ENCODE data around the gene ANKRD1.

Gene ANKRD1

GRCh38 chr10:90919683-90920574 is 958 bp downstream of the ANKRD1 start:
- peaks cover 99% of the 10 kb centered on the region for H3K27me3 ChIP-seq (ENCODE audit: control insufficient read depth, insufficient read depth, low read length)
- H3K27ac ChIP-seq (ENCODE audit: low read depth, low read length) = no peak overlapping the region
- H3K9ac ChIP-seq (ENCODE audit: low read length) = peak overlapping the region; percentile 74
- H3K9me3 ChIP-seq (ENCODE audit: control insufficient read depth, insufficient read depth, low read depth, low read length) = no peaks in the 10 kb centered on the region
- H3K4me3 ChIP-seq (ENCODE audit: low read depth, low read length) = peak overlapping the region; percentile 48; the same call in 1 of the 2 replicates
- peaks cover 8% of the 10 kb centered on the region; the same call in 1 of the 2 replicates for H3K36me3 ChIP-seq (ENCODE audit: control insufficient read depth, insufficient read depth, low read length)
- H3K4me1 ChIP-seq (ENCODE audit: control insufficient read depth, insufficient read depth, low read length) = peaks cover 31% of the 10 kb centered on the region

DNA sequence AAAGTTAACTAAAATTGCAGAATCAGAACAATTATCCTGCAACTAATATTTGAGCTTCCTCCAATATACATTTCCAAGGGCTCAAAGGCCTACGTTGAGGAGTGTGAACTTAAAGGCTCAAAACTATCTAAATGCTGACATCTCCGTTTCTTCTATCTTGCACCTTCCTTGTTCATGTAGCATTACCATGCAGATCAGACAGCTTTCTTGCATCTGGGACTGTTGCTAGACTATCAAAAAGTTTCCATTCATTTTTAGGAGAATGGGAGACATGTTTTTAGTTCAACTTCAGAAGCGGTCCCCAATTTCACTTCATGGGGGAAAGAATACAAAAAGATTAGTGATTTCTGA is 2.9 kb downstream of the ANKRD1 start:
- Histone ChIP-seq H3K4me1 (ENCODE audit: control insufficient read depth, insufficient read depth, low read length) (peaks cover 27% of the 10 kb centered on the region), H3K9ac (ENCODE audit: low read length) (no peak overlapping the region), H3K27me3 (ENCODE audit: control insufficient read depth, insufficient read depth, low read length) (peaks cover 99% of the 10 kb centered on the region), H3K4me3 (ENCODE audit: low read depth, low read length) (peak overlapping the region; percentile 0; the same call in 1 of the 2 replicates), H3K9me3 (ENCODE audit: control insufficient read depth, insufficient read depth, low read depth, low read length) (no peaks in the 10 kb centered on the region), H3K27ac (ENCODE audit: low read depth, low read length) (no peak overlapping the region), H3K36me3 (ENCODE audit: control insufficient read depth, insufficient read depth, low read length) (peaks cover 8% of the 10 kb centered on the region; the same call in 1 of the 2 replicates)

- Histone ChIP-seq H3K27me3 (ENCODE audit: control insufficient read depth, insufficient read depth, low read length) (peaks cover 99% of the 10 kb centered on the region), H3K4me1 (ENCODE audit: control insufficient read depth, insufficient read depth, low read length) (peaks cover 30% of the 10 kb centered on the region), H3K4me3 (ENCODE audit: low read depth, low read length) (peak overlapping the region; percentile 0; the same call in 1 of the 2 replicates), H3K36me3 (ENCODE audit: control insufficient read depth, insufficient read depth, low read length) (peaks cover 8% of the 10 kb centered on the region; the same call in 1 of the 2 replicates), H3K9me3 (ENCODE audit: control insufficient read depth, insufficient read depth, low read depth, low read length) (no peaks in the 10 kb centered on the region), H3K27ac (ENCODE audit: low read depth, low read length) (no peak overlapping the region), H3K9ac (ENCODE audit: low read length) (no peak overlapping the region)
These were observed 3.5 kb downstream of the ANKRD1 start for GRCh38 chr10:90917238-90917967.

- peaks cover 8% of the 10 kb centered on the region; the same call in 1 of the 2 replicates for H3K36me3 ChIP-seq (ENCODE audit: control insufficient read depth, insufficient read depth, low read length)
- no peaks in the 10 kb centered on the region for H3K9me3 ChIP-seq (ENCODE audit: control insufficient read depth, insufficient read depth, low read depth, low read length)
- no peak overlapping the region for H3K9ac ChIP-seq (ENCODE audit: low read length)
- H3K27me3 ChIP-seq (ENCODE audit: control insufficient read depth, insufficient read depth, low read length) = peaks cover 93% of the 10 kb centered on the region
- peaks cover 35% of the 10 kb centered on the region for H3K4me1 ChIP-seq (ENCODE audit: control insufficient read depth, insufficient read depth, low read length)
- H3K27ac ChIP-seq (ENCODE audit: low read depth, low read length) = no peak overlapping the region
- H3K4me3 ChIP-seq (ENCODE audit: low read depth, low read length) = no peak overlapping the region
These were observed 4.3 kb downstream of the ANKRD1 start for GRCh38 chr10:90916392-90917237.

GRCh38 chr10:90915766-90916075 is 5.2 kb downstream of the ANKRD1 start:
- Histone ChIP-seq H3K9me3 (ENCODE audit: control insufficient read depth, insufficient read depth, low read depth, low read length) (no peaks in the 10 kb centered on the region), H3K27me3 (ENCODE audit: control insufficient read depth, insufficient read depth, low read length) (peaks cover 84% of the 10 kb centered on the region), H3K27ac (ENCODE audit: low read depth, low read length) (no peak overlapping the region), H3K9ac (ENCODE audit: low read length) (no peak overlapping the region), H3K4me3 (ENCODE audit: low read depth, low read length) (no peak overlapping the region), H3K4me1 (ENCODE audit: control insufficient read depth, insufficient read depth, low read length) (peaks cover 26% of the 10 kb centered on the region), H3K36me3 (ENCODE audit: control insufficient read depth, insufficient read depth, low read length) (peaks cover 8% of the 10 kb centered on the region; the same call in 1 of the 2 replicates)

DNA sequence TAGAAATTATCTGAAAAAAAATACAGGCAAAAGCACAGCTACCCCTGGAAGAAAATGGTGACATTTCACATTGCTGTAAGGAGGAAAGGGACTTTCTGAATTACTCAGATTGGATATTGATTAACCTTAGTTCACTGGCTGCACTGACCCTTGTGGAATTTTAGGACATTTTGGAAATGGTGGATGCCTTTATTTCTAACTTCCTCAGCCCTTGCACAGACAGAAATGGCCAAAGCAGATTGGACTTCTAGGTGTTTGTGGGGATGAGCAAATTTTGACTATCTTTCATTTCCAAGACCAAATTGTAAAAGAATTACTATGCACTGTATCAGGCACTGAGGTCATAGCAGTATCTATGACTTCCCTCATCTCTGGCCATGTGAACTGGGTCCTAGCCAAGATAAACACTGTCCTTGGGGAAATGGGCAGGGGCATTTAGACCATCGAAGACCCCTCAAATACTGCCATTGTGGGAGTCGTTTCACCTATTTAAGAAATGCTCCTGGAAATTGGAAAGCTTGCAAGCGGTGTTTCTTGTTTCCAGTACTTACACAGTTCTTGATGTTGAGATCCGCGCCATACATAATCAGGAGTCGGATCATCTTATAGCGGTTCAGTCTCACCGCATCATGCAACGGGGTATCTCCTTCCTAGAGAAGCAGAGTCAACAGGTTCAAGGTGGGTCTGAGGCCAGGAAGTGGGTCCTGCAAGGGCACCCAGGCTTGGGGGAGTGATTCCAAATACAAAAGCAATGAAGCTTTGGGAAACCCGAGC is 5.7 kb downstream of the ANKRD1 start:
- peaks cover 79% of the 10 kb centered on the region for H3K27me3 ChIP-seq (ENCODE audit: control insufficient read depth, insufficient read depth, low read length)
- peaks cover 8% of the 10 kb centered on the region; the same call in 1 of the 2 replicates for H3K36me3 ChIP-seq (ENCODE audit: control insufficient read depth, insufficient read depth, low read length)
- no peak overlapping the region for H3K27ac ChIP-seq (ENCODE audit: low read depth, low read length)
- H3K4me3 ChIP-seq (ENCODE audit: low read depth, low read length) = no peak overlapping the region
- H3K9me3 ChIP-seq (ENCODE audit: control insufficient read depth, insufficient read depth, low read depth, low read length) = no peaks in the 10 kb centered on the region
- H3K9ac ChIP-seq (ENCODE audit: low read length) = no peak overlapping the region
- H3K4me1 ChIP-seq (ENCODE audit: control insufficient read depth, insufficient read depth, low read length) = peaks cover 21% of the 10 kb centered on the region; the same call in 1 of the 2 replicates

DNA sequence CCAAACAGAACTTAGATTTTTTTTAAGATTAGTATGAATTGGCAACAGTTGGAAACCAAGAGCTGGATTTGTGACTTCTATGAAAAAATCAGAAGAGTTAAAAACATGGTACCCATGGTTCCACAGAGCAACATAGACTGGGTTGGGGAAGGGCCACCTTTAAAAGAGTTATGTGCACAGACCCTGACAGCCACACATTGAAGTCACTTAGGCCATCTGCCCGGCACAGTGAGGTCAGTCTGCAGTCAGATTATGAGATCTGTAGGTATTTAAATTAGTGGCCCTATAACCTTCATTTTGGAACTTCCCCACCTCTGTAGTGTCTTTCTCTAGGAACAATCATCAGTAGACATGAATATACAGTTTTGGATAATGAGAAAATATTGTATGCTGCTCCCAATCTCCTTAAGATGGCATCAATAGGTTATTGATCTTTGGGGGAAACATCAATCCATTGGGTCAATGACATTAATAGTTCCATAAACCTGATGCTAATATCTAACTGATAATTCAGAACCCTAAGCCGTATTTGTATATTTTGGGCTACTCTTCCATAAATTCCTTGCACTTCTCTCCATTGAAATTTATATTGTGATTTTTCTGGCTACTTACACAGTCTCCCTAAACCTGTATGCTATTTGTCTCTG is 7.0 kb downstream of the ANKRD1 start:
- H3K27me3 ChIP-seq (ENCODE audit: control insufficient read depth, insufficient read depth, low read length) = peaks cover 66% of the 10 kb centered on the region
- peaks cover 8% of the 10 kb centered on the region; the same call in 1 of the 2 replicates for H3K36me3 ChIP-seq (ENCODE audit: control insufficient read depth, insufficient read depth, low read length)
- H3K4me1 ChIP-seq (ENCODE audit: control insufficient read depth, insufficient read depth, low read length) = peaks cover 16% of the 10 kb centered on the region; the same call in 1 of the 2 replicates
- no peak overlapping the region for H3K27ac ChIP-seq (ENCODE audit: low read depth, low read length)
- H3K9me3 ChIP-seq (ENCODE audit: control insufficient read depth, insufficient read depth, low read depth, low read length) = no peaks in the 10 kb centered on the region
- H3K4me3 ChIP-seq (ENCODE audit: low read depth, low read length) = no peak overlapping the region
- H3K9ac ChIP-seq (ENCODE audit: low read length) = no peak overlapping the region

DNA sequence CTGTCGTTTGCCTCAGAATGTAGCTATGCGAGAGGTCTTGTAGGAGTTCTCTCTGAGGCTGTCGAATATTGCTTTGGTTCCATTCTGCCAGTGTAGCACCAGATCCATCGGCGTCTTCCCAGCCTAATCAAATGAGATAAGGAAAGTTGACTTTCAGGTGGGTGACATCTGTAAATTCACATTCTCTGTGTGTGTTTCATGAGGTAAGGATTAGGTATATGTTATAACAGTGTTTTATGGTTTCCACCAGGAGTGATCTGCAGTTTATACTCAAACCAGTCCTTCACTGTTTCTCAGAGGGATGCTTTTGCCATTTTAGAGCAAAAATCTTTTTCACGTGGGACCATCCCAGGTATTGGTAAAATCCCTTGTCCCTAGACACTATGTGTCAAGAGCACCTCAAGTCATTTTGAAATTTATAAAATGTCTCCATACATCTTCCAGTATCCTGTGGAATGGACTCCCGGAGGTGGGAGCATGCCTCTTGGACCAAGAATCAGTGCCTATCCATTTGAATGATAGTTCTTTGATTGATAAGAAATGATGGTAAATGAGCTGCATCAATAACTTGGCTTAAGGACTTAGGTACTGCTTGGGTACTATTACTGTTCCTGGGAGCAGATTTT is 7.9 kb downstream of the ANKRD1 start:
- H3K27me3 ChIP-seq (ENCODE audit: control insufficient read depth, insufficient read depth, low read length) = peaks cover 57% of the 10 kb centered on the region
- H3K36me3 ChIP-seq (ENCODE audit: control insufficient read depth, insufficient read depth, low read length) = peaks cover 8% of the 10 kb centered on the region; the same call in 1 of the 2 replicates
- no peak overlapping the region for H3K4me3 ChIP-seq (ENCODE audit: low read depth, low read length)
- no peaks in the 10 kb centered on the region for H3K9me3 ChIP-seq (ENCODE audit: control insufficient read depth, insufficient read depth, low read depth, low read length)
- H3K4me1 ChIP-seq (ENCODE audit: control insufficient read depth, insufficient read depth, low read length) = peaks cover 16% of the 10 kb centered on the region; the same call in 1 of the 2 replicates
- no peak overlapping the region for H3K27ac ChIP-seq (ENCODE audit: low read depth, low read length)
- no peak overlapping the region for H3K9ac ChIP-seq (ENCODE audit: low read length)

DNA sequence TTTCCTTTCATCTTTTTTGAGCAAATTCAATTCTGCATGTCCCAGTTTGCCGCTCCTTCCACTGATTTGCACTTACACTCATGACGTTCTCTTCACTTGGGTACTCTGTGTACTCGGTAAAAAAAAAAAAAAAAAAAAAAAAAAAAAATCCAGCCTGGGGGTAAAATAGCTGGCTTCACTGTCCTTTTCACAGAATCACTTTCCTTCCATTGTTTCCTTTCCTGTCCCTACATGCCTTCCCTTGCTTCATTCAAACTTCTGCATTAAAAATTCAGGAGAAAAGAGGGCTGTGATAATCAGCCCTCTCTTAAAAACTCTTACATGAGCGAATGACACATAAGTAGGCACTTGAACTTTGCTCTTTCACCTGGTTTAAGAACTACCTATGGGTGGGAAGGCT is 8.7 kb downstream of the ANKRD1 start:
- H3K27ac ChIP-seq (ENCODE audit: low read depth, low read length) = no peak overlapping the region
- no peak overlapping the region for H3K9ac ChIP-seq (ENCODE audit: low read length)
- H3K4me1 ChIP-seq (ENCODE audit: control insufficient read depth, insufficient read depth, low read length) = peaks cover 16% of the 10 kb centered on the region; the same call in 1 of the 2 replicates
- H3K4me3 ChIP-seq (ENCODE audit: low read depth, low read length) = no peak overlapping the region
- H3K9me3 ChIP-seq (ENCODE audit: control insufficient read depth, insufficient read depth, low read depth, low read length) = no peaks in the 10 kb centered on the region
- peaks cover 49% of the 10 kb centered on the region for H3K27me3 ChIP-seq (ENCODE audit: control insufficient read depth, insufficient read depth, low read length)
- peaks cover 10% of the 10 kb centered on the region; the same call in 1 of the 2 replicates for H3K36me3 ChIP-seq (ENCODE audit: control insufficient read depth, insufficient read depth, low read length)

All from HUES6 (cell line).